Measurements from ENCODE around the gene SLC4A5.

GRCh38 chr2:74262681-74263080 lies 80.5 kb downstream of the SLC4A5 start:
- TF ChIP-seq POLR2AphosphoS5 (IDR thresholded peaks at IDR 0.05; ENCODE audit: low read depth, low read length) (no peak), POLR2A (IDR thresholded peaks at IDR 0.05; ENCODE audit: low read depth, low read length) (no peak), PAX5 (IDR thresholded peaks at IDR 0.05; ENCODE audit: insufficient read depth, low read length, severe bottlenecking) (no peak), TAF1 (IDR thresholded peaks at IDR 0.05; ENCODE audit: low read depth, low read length) (no peak), POU2F2 (IDR thresholded peaks at IDR 0.05; ENCODE audit: low read depth, low read length) (no peak)
